GM12874 (cell line): ENCODE data around the gene USP32.

Source experiments
- TF ChIP-seq, protein P1 (sequence below): IDR thresholded peaks from 2 replicates; pipeline ENCODE4 v1.5.1; 2011; ENCODE audit warnings: low read depth, mild to moderate bottlenecking, control low read depth, low read length, moderate library complexity; ENCODE audit not compliant: insufficient read depth

The USP32 gene

DNA sequence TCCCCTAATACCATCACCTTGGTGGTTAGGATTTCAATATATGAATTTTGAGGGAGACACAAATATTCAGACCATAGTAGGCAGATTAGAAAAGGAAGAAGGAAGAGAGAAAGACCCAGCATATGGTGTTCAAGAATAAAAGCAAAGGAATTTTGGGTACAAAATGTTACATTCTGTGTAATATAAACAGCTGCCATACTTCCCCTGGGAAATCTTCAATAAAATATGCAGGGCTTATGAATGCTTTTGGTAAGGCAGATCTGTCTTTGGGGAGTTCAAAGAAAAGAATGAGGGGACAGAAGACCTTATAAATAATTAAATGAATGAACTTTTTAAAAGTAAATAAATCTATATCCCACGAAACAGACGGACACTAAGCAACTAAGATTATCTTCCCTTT is 91.9 kb downstream of the USP32 start:
- TF ChIP-seq, protein P1, sequence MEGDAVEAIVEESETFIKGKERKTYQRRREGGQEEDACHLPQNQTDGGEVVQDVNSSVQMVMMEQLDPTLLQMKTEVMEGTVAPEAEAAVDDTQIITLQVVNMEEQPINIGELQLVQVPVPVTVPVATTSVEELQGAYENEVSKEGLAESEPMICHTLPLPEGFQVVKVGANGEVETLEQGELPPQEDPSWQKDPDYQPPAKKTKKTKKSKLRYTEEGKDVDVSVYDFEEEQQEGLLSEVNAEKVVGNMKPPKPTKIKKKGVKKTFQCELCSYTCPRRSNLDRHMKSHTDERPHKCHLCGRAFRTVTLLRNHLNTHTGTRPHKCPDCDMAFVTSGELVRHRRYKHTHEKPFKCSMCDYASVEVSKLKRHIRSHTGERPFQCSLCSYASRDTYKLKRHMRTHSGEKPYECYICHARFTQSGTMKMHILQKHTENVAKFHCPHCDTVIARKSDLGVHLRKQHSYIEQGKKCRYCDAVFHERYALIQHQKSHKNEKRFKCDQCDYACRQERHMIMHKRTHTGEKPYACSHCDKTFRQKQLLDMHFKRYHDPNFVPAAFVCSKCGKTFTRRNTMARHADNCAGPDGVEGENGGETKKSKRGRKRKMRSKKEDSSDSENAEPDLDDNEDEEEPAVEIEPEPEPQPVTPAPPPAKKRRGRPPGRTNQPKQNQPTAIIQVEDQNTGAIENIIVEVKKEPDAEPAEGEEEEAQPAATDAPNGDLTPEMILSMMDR, result no peak

DNA sequence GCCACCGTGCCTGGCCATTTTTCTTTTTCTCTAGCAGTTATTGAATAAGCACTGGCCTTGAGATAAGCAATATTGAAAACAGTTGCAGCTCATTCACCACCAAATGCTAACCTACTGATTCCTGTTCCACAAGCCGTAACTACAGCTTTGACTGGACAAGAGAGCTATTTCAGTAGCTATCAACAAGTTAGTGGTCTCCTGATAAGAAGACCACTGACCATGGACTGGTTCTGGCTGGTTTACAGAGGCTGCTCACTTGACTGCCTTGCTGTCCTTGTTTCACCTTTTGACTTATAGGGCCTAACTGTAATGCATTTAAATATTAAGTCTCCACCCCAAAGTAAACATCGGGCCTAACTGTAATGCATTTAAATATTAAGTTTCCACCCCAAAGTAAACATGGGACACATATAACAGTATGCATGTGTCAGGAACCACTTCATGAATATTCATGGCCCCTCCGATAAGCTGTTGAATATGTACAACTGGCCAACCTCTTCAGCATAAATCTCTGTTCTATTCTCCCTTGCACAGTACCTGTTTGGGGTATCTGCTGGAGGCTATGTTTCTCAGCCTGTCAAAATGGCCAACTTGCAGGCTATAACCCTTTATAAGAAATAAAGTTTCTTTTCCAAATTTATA is 94.1 kb downstream of the USP32 start:
- TF ChIP-seq, protein P1, result no peak

DNA sequence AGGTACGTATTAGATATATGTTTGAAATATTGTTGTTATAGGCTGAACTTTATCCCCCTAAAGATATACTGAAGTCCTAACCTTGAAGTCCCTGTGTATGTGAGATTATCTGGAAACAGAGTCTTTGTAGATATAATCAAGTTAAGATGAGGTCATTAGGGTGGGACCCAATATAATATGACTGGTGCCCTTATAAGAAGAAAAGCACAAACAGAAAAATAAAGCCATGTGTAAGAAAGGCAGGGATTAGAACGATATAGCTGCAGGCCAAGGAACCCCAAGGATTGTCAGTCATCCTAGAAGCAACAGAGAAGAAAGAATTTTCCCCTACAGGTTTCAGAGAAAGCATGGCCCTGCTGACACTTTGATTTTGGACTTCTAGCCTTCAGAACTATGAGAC is 95.8 kb downstream of the USP32 start:
- TF ChIP-seq, protein P1, result no peak

DNA sequence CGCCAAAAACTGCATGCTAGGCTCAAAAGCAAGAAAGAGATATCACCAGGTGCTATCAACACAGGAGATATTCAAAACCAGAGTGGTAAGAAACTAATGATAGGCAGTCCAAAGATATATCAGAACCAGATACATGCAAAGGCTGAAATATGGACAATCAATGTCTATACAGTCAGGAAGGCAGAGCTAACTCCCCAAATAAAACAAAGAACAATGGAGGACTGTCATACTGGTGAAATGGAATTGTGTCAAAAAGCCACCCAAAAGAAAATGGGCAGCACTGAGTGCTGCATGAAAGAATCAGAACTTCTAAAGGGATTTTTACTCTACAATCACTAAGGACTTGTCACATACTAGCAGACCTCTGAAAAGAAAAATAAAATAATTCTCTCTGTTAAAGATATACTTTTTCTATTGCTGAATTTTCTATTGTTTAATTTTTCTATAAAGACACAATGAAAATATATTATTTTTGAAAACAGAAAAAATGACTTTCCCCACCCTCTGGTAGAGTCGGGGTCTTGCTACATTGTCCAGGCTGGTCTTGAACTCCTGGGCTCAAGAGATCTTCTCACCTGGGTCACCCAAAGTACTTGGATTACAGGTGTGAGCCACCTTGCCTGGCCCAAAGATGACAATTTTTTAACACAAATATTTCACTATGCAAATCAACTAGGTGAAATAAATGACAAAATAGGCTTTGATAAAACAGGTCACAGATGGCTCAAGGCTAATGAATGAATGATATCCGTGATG is 98.2 kb downstream of the USP32 start:
- TF ChIP-seq, protein P1, result no peak

DNA sequence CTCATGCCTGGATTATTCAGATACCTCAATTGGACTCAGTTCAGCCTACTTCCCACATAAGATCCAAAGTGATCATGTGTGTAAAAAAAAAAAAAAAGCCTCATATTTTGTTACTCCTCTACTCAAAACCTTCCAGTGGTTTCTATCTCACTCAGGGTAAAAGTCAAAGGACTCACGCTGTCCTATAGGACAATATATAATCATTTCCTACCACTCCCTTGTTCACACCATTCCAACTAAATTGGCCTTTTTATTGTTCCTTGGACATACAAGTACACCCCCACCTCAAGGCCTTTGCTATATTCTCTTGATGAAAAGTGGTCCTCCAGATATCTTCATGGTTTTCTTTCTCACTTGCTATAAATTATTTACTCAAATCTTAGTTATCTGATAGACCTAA is 99.2 kb downstream of the USP32 start:
- TF ChIP-seq, protein P1, result no peak

DNA sequence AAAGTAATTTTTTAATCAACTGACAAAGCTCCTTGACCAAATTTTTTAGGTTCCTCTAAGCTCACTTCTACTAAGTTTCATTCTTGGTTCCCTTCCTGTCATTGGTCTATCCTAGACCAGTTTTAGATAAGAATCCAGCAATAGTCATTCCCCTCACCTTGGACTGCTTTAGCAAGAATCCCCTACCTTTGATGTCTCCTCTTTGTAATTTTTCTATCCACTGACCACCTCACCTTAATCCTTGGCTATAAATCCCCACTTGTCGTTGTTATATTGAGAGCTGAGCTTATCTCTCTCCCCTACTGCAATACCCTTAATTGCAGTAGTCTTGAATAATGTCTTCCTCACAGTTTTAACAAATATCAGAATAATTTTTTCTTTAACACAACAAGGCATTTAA is 107.2 kb downstream of the USP32 start:
- TF ChIP-seq, protein P1, result no peak

DNA sequence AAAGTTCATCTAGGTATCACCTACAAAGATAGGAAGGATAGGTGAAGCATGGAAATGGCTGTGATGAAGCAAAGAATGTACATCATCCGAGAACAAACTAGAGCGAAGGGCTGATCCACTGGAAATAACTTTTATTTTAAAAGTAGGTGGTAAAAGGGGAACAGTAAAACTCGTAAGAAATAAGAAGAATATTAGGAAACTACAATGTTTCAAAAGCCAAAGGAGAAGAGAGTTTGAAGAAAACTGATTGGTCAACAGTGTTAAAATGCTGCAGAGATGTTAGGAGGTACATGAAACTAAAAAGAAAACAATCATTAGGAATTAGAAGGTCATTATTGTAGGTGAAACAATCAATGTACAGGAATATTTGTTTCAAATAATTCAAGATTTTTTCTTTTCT is 108.1 kb downstream of the USP32 start:
- TF ChIP-seq, protein P1, result no peak
